Measurements from ENCODE around the gene CTSC.

The CTSC gene

GRCh38 chr11:88357323-88358039 lies 19.9 kb upstream of the CTSC start:
- Histone ChIP-seq H3K36me3 (ENCODE audit: insufficient read depth, low read length) (no peaks in the 10 kb centered on the region), H3K9me3 (ENCODE audit: low read depth, low read length) (no peaks in the 10 kb centered on the region), H3K27ac (peak overlapping the region; percentile 86), H3K4me3 (peak overlapping the region; percentile 41), H3K9ac (ENCODE audit: insufficient read length) (peak overlapping the region; percentile 12)
- no peak for TF ChIP-seq POLR2AphosphoS5 (IDR thresholded peaks at IDR 0.05; ENCODE audit: borderline replicate concordance, low read depth, low read length)
- DNase-seq (ENCODE audit: low read depth, low spot score), result no peak

- Histone ChIP-seq H3K27ac (no peak overlapping the region), H3K4me3 (no peak overlapping the region), H3K36me3 (ENCODE audit: insufficient read depth, low read length) (no peaks in the 10 kb centered on the region), H3K9me3 (ENCODE audit: low read depth, low read length) (no peaks in the 10 kb centered on the region), H3K9ac (ENCODE audit: insufficient read length) (no peak overlapping the region)
- DNase-seq (ENCODE audit: low read depth, low spot score), result no peak
- TF ChIP-seq POLR2AphosphoS5 (IDR thresholded peaks at IDR 0.05; ENCODE audit: borderline replicate concordance, low read depth, low read length), result no peak
- no peak for TF ChIP-seq FOXP2 (optimal IDR thresholded peaks at IDR 0.05; ENCODE audit: control extremely low read depth, extremely low read length, insufficient read depth)
- no peak for TF ChIP-seq EZH2 (IDR thresholded peaks at IDR 0.05)
These were observed 18.4 kb upstream of the CTSC start for GRCh38 chr11:88355887-88356286.

GRCh38 chr11:88354912-88355311 lies 17.4 kb upstream of the CTSC start:
- Histone ChIP-seq H3K27ac (no peak overlapping the region), H3K9me3 (ENCODE audit: low read depth, low read length) (no peaks in the 10 kb centered on the region), H3K36me3 (ENCODE audit: insufficient read depth, low read length) (no peaks in the 10 kb centered on the region), H3K4me3 (no peak overlapping the region), H3K9ac (ENCODE audit: insufficient read length) (no peak overlapping the region)
- no peak for DNase-seq (ENCODE audit: low read depth, low spot score)
- no peak for TF ChIP-seq FOXP2 (optimal IDR thresholded peaks at IDR 0.05; ENCODE audit: control extremely low read depth, extremely low read length, insufficient read depth)

- Histone ChIP-seq H3K27ac (no peak overlapping the region), H3K4me3 (no peak overlapping the region), H3K9me3 (ENCODE audit: low read depth, low read length) (no peaks in the 10 kb centered on the region), H3K36me3 (ENCODE audit: insufficient read depth, low read length) (no peaks in the 10 kb centered on the region), H3K9ac (ENCODE audit: insufficient read length) (no peak overlapping the region)
- DNase-seq (ENCODE audit: low read depth, low spot score), result no peak
- TF ChIP-seq EZH2 (IDR thresholded peaks at IDR 0.05) (no peak), POLR2AphosphoS5 (IDR thresholded peaks at IDR 0.05; ENCODE audit: borderline replicate concordance, low read depth, low read length) (no peak), FOXP2 (optimal IDR thresholded peaks at IDR 0.05; ENCODE audit: control extremely low read depth, extremely low read length, insufficient read depth) (no peak)
These were observed 16.4 kb upstream of the CTSC start for GRCh38 chr11:88353835-88354496.

- no peak for TF ChIP-seq POLR2AphosphoS5 (IDR thresholded peaks at IDR 0.05; ENCODE audit: borderline replicate concordance, low read depth, low read length)
- no peak for TF ChIP-seq FOXP2 (optimal IDR thresholded peaks at IDR 0.05; ENCODE audit: control extremely low read depth, extremely low read length, insufficient read depth)
- no peak for TF ChIP-seq EZH2 (IDR thresholded peaks at IDR 0.05)
- Histone ChIP-seq H3K36me3 (ENCODE audit: insufficient read depth, low read length) (no peaks in the 10 kb centered on the region), H3K4me3 (no peak overlapping the region), H3K9ac (ENCODE audit: insufficient read length) (no peak overlapping the region), H3K27ac (no peak overlapping the region), H3K9me3 (ENCODE audit: low read depth, low read length) (no peaks in the 10 kb centered on the region)
- no peak for DNase-seq (ENCODE audit: low read depth, low spot score)
These were observed 15.8 kb upstream of the CTSC start for GRCh38 chr11:88353386-88353785.

- Histone ChIP-seq H3K4me3 (no peak overlapping the region), H3K36me3 (ENCODE audit: insufficient read depth, low read length) (no peaks in the 10 kb centered on the region), H3K9me3 (ENCODE audit: low read depth, low read length) (no peaks in the 10 kb centered on the region), H3K27ac (peak overlapping the region; percentile 39; the same call in 1 of the 2 replicates), H3K9ac (ENCODE audit: insufficient read length) (no peak overlapping the region)
- peak; percentile 73 for DNase-seq (ENCODE audit: low read depth, low spot score)
- TF ChIP-seq FOXP2 (optimal IDR thresholded peaks at IDR 0.05; ENCODE audit: control extremely low read depth, extremely low read length, insufficient read depth) (no peak), EZH2 (IDR thresholded peaks at IDR 0.05) (no peak), POLR2AphosphoS5 (IDR thresholded peaks at IDR 0.05; ENCODE audit: borderline replicate concordance, low read depth, low read length) (no peak)
These were observed 14.6 kb upstream of the CTSC start for GRCh38 chr11:88352139-88352538.

GRCh38 chr11:88348870-88349269 lies 11.3 kb upstream of the CTSC start:
- no peak overlapping the region for H3K4me3 ChIP-seq
- no peaks in the 10 kb centered on the region for H3K9me3 ChIP-seq (ENCODE audit: low read depth, low read length)
- no peak for TF ChIP-seq FOXP2 (optimal IDR thresholded peaks at IDR 0.05; ENCODE audit: control extremely low read depth, extremely low read length, insufficient read depth)
- no peak for TF ChIP-seq EZH2 (IDR thresholded peaks at IDR 0.05)
- TF ChIP-seq POLR2AphosphoS5 (IDR thresholded peaks at IDR 0.05; ENCODE audit: borderline replicate concordance, low read depth, low read length), result no peak
- no peaks in the 10 kb centered on the region for H3K36me3 ChIP-seq (ENCODE audit: insufficient read depth, low read length)
- no peak for DNase-seq (ENCODE audit: low read depth, low spot score)
- no peak overlapping the region for H3K9ac ChIP-seq (ENCODE audit: insufficient read length)
- no peak overlapping the region for H3K27ac ChIP-seq

GRCh38 chr11:88345949-88346348 lies 8.4 kb upstream of the CTSC start:
- Histone ChIP-seq H3K36me3 (ENCODE audit: insufficient read depth, low read length) (no peaks in the 10 kb centered on the region), H3K9me3 (ENCODE audit: low read depth, low read length) (no peaks in the 10 kb centered on the region), H3K4me3 (no peak overlapping the region), H3K27ac (no peak overlapping the region), H3K9ac (ENCODE audit: insufficient read length) (no peak overlapping the region)
- no peak for DNase-seq (ENCODE audit: low read depth, low spot score)
- TF ChIP-seq FOXP2 (optimal IDR thresholded peaks at IDR 0.05; ENCODE audit: control extremely low read depth, extremely low read length, insufficient read depth), result no peak
- no peak for TF ChIP-seq POLR2AphosphoS5 (IDR thresholded peaks at IDR 0.05; ENCODE audit: borderline replicate concordance, low read depth, low read length)
- no peak for TF ChIP-seq EZH2 (IDR thresholded peaks at IDR 0.05)

- no peak overlapping the region for H3K27ac ChIP-seq
- DNase-seq (ENCODE audit: low read depth, low spot score), result no peak
- H3K4me3 ChIP-seq, result no peak overlapping the region
- H3K36me3 ChIP-seq (ENCODE audit: insufficient read depth, low read length), result no peaks in the 10 kb centered on the region
- TF ChIP-seq EZH2 (IDR thresholded peaks at IDR 0.05) (no peak), POLR2AphosphoS5 (IDR thresholded peaks at IDR 0.05; ENCODE audit: borderline replicate concordance, low read depth, low read length) (no peak), FOXP2 (optimal IDR thresholded peaks at IDR 0.05; ENCODE audit: control extremely low read depth, extremely low read length, insufficient read depth) (no peak)
- H3K9me3 ChIP-seq (ENCODE audit: low read depth, low read length), result no peaks in the 10 kb centered on the region
- H3K9ac ChIP-seq (ENCODE audit: insufficient read length), result no peak overlapping the region
These were observed 7.9 kb upstream of the CTSC start for GRCh38 chr11:88345408-88345807.
